HEK293 (cell line): Measurements from ENCODE around the gene SEC62.

Experiments
- CTCF ChIP-seq: fragments of 450-650 bp; formaldehyde crosslinking; IDR thresholded peaks from 2 replicates; pipeline ENCODE4 v1.5.1; 2016; ENCODE audit warnings: missing biosample characterization, missing genetic modification characterization
- KLF1 ChIP-seq: fragments of 450-650 bp; formaldehyde crosslinking; IDR thresholded peaks from 2 replicates; pipeline ENCODE4 v1.5.1; 2016; ENCODE audit warnings: missing biosample characterization, missing genetic modification characterization
- REPIN1 ChIP-seq: fragments of 450-650 bp; formaldehyde crosslinking; IDR thresholded peaks from 2 replicates; pipeline ENCODE4 v1.5.1; 2017; ENCODE audit warnings: missing biosample characterization, missing genetic modification characterization, low read depth
- REST ChIP-seq: fragments of 450-650 bp; formaldehyde crosslinking; IDR thresholded peaks from 2 replicates; pipeline ENCODE4 v1.5.1; 2016; ENCODE audit warnings: missing biosample characterization, missing genetic modification characterization
- ZNF157 ChIP-seq: fragments of 450-650 bp; formaldehyde crosslinking; IDR thresholded peaks from 2 replicates; pipeline ENCODE4 v1.5.1; 2016; ENCODE audit warnings: missing biosample characterization, missing genetic modification characterization
- ZNF175 ChIP-seq: fragments of 450-650 bp; formaldehyde crosslinking; IDR thresholded peaks from 2 replicates; pipeline ENCODE4 v1.5.1; 2016; ENCODE audit warnings: missing biosample characterization, missing genetic modification characterization
- ZNF24 ChIP-seq: fragments of 450-650 bp; formaldehyde crosslinking; IDR thresholded peaks from 2 replicates; pipeline ENCODE4 v1.5.1; 2016; ENCODE audit warnings: missing biosample characterization, missing genetic modification characterization
- ZNF398 ChIP-seq: fragments of 450-650 bp; formaldehyde crosslinking; IDR thresholded peaks from 2 replicates; pipeline ENCODE4 v1.5.1; 2017; ENCODE audit warnings: missing biosample characterization, missing genetic modification characterization
- ZNF488 ChIP-seq: fragments of 450-650 bp; formaldehyde crosslinking; IDR thresholded peaks from 2 replicates; pipeline ENCODE4 v1.5.1; 2016; ENCODE audit warnings: missing biosample characterization, missing genetic modification characterization
- ZNF501 ChIP-seq: fragments of 450-650 bp; formaldehyde crosslinking; IDR thresholded peaks from 2 replicates; pipeline ENCODE4 v1.5.1; 2016; ENCODE audit warnings: missing biosample characterization, missing genetic modification characterization
- ZNF624 ChIP-seq: fragments of 450-650 bp; formaldehyde crosslinking; IDR thresholded peaks from 2 replicates; pipeline ENCODE4 v1.5.1; 2017; ENCODE audit warnings: missing biosample characterization, missing genetic modification characterization
- ZNF704 ChIP-seq: fragments of 450-650 bp; formaldehyde crosslinking; IDR thresholded peaks from 2 replicates; pipeline ENCODE4 v1.5.1; 2016; ENCODE audit warnings: missing biosample characterization, missing genetic modification characterization
- ZSCAN30 ChIP-seq: fragments of 450-650 bp; IDR thresholded peaks from 2 replicates; pipeline ENCODE4 v1.5.1; 2018; ENCODE audit warnings: missing biosample characterization, mild to moderate bottlenecking, missing genetic modification characterization, moderate library complexity

GRCh38 chr3:169953462-169954141 lies 13.0 kb upstream of the SEC62 start:
- TF ChIP-seq ZNF157 (tag by site-specific recombination) (no peak), ZSCAN30 (no peak), REST (no peak), REPIN1 (tag by site-specific recombination) (no peak), ZNF488 (tag by site-specific recombination) (no peak), ZNF624 (tag by site-specific recombination) (no peak), CTCF (tag by site-specific recombination) (no peak), ZNF704 (tag by site-specific recombination) (no peak), ZNF175 (tag by site-specific recombination) (no peak), ZNF24 (tag by site-specific recombination) (no peak), KLF1 (no peak), ZNF398 (tag by site-specific recombination) (no peak), ZNF501 (tag by site-specific recombination) (no peak)
